GM12872 (cell line): ENCODE measurements around the gene GALNT2.

ENCODE experiments used
- TF ChIP-seq, protein P1 (sequence below): IDR thresholded peaks from 3 replicates; pipeline ENCODE4 v1.5.1; 2011; ENCODE audit warnings: low read depth, mild to moderate bottlenecking, low read length, moderate library complexity; ENCODE audit not compliant: insufficient read depth

The GALNT2 gene

DNA sequence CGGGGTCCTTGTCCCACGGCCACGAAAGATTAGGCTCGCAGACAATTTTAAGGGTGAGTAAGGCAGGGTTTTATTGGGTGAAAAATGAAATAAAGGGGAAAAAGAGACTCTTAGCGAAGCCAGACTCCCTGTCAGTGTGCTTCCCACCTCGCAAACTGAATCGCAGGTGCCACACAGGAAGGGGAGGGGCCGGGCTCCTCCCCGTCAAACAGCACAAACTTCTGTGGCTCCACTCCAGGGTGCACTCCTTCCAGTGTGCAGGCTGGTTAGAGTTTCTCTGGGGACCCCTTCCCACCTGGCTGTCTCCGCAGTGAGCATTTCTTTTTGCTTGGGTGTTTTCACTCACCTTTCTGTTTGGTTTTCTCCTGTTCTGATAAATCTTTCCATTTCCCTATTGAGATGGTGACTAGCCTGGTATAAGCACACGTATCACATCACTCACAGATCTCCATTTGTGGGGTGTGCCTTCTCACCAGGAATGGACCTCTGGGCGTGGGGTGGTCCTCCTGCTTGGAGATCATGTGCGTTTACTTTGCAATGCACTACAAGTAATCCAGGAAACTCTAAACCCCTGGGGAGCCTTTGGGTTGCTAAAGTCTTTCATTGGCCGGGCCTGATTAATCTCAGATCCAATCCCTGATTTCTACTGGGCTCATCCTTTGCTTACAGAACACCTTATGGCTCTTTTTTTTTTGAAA, 37.6 kb upstream of the GALNT2 start:
- TF ChIP-seq, protein P1, sequence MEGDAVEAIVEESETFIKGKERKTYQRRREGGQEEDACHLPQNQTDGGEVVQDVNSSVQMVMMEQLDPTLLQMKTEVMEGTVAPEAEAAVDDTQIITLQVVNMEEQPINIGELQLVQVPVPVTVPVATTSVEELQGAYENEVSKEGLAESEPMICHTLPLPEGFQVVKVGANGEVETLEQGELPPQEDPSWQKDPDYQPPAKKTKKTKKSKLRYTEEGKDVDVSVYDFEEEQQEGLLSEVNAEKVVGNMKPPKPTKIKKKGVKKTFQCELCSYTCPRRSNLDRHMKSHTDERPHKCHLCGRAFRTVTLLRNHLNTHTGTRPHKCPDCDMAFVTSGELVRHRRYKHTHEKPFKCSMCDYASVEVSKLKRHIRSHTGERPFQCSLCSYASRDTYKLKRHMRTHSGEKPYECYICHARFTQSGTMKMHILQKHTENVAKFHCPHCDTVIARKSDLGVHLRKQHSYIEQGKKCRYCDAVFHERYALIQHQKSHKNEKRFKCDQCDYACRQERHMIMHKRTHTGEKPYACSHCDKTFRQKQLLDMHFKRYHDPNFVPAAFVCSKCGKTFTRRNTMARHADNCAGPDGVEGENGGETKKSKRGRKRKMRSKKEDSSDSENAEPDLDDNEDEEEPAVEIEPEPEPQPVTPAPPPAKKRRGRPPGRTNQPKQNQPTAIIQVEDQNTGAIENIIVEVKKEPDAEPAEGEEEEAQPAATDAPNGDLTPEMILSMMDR, result no peak

DNA sequence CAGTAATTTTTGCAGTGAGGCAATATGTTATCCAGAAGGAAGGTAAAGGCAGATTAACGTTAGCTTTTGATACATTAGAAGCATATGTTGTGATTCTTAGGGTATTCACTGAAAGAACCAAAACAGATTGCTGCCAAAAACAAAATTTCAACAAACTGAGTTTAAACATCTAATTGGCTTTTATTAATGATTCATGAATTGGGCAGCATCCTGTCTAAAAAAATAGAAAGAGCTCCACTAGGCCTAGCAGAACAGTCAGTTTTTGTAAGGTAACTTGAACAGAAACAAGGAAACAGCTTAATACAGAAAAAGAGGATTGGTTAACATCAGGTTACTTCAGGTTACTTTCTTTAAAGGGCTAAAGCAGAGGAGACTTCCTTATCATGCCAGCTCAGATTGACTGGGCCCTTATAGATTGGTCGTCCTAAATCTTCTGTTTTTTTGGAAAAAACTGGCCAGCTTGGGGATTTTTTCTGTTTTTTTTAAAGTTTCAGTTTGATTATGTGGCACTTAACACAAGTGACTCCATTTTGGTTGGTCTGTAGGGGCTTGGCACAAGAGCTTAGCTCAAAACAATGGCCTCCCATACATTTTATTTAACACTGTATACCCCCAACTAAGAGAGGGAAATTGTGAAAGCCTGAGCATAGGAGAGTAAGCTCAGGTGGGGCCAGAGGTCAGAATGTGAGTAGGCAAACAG, 36.8 kb upstream of the GALNT2 start:
- TF ChIP-seq, protein P1, result no peak

DNA sequence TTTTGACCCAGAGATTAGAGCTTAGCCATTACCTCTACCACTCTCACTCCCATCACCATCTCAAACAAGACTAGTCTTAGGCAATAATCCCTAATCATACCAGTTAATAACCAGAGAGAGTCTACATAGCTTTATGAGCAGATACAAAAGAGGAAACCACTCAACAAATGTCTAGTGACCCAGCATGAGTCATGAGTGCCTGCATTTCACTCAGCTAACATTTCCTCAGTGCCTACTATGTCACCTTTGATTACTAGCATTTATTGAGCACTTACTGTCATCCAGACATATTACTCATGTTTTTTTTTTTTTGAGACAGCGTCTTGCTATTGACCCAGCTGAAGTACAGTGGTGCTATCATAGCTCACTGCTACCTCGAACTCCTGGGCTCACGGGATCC, 35.9 kb upstream of the GALNT2 start:
- TF ChIP-seq, protein P1, result no peak

DNA sequence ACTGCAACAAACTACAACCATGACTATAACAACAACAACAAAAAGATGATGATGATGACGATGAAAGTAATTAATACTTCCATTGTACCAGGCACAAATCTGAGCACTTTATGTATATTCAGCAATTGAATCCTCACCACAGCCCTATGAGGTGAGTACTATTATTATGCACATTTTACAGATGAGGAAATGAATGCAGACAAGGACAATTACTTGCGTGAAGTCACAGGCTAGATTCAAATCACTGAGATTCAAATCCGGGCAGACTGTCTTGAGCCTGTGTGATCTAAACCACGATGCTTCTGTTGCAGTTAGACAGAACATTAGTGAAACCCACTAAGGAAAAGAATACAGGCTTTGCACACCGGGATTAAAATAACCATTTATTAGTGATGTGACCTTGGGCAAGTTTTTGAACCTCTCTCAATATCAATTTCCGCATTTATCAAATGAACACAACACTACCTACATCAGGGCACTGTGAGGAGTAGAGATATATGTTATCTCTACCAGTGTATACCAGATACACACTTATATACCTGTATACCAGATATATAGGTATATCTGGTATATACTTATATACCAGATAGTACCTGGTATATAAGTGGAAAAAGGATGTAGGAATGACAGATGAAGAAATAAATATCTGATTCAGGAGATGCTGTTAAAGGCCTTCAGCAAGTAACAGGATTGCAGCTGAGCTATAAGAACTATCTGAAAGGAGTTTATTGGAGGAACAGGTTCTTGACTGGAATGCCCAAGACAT, 34.3 kb upstream of the GALNT2 start:
- TF ChIP-seq, protein P1, result no peak

DNA sequence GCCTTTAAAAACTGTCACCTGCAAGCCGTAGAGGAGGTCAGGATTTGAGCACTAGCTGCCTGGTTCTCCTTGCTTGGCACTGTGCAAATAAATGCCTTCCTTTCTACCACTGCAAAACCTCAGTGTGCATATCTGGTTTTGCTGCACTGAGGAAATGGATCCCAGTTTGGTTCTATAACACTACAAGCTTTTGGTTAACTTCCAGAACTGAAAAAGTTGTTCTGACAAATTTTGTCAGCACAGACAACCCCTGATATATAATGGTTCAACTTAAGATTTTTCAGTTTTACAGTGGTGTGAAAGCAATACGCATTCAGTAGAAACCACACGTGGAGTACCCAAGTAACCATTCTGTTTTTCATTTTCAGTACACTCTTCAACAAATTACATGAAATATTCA, 29.8 kb upstream of the GALNT2 start:
- TF ChIP-seq, protein P1, result no peak

DNA sequence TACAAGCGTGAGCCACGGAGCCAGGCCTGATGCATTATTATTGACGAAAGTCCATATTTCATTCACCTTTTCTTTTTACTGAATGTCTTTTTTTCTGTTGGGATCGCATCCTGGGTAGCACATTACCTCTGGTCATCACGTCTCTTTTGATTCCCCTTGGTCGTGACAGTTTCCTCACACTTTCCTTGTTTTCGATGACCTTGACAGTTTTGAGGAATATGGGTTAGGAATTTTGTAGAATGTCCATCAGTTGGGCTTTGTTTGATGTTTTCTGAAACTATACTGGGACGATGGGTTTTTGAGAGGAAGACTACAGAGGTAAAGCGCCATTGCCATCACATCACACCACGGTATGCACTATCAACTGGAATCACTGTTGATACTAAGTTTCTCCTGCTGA, 26.6 kb upstream of the GALNT2 start:
- TF ChIP-seq, protein P1, result no peak

DNA sequence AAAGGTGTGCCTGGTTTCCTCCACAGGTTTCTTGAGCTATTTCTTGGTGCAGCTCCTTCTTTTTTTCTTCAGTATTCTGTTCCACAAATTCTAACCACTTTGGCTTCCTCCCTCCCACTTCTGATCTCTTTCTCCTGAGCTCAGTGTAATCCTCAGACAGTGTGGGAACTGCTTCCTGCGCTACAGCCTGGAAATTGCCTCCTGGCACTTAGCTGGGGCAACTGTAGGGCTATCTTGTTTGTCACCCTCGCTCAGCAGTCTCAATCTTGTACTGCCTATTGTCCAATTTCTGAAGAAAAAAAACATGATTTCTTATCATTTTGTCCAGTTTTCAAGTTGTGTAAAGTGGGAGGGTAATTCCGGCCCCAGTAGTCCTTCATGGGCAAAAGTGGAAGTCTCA, 24.0 kb upstream of the GALNT2 start:
- TF ChIP-seq, protein P1, result no peak
